HG03558 (cell line): Measurements from ENCODE around the gene PCDHGA9.

Experiments
- ATAC-seq: cut with Tn5 transposase; IDR thresholded peaks from one replicate; pipeline ENCODE4 v1.9.1; 2021; ENCODE audit warnings: moderate number of reproducible peaks; ENCODE audit not compliant: unreplicated experiment; ENCODE audit errors: extremely low read depth

The PCDHGA9 gene

DNA sequence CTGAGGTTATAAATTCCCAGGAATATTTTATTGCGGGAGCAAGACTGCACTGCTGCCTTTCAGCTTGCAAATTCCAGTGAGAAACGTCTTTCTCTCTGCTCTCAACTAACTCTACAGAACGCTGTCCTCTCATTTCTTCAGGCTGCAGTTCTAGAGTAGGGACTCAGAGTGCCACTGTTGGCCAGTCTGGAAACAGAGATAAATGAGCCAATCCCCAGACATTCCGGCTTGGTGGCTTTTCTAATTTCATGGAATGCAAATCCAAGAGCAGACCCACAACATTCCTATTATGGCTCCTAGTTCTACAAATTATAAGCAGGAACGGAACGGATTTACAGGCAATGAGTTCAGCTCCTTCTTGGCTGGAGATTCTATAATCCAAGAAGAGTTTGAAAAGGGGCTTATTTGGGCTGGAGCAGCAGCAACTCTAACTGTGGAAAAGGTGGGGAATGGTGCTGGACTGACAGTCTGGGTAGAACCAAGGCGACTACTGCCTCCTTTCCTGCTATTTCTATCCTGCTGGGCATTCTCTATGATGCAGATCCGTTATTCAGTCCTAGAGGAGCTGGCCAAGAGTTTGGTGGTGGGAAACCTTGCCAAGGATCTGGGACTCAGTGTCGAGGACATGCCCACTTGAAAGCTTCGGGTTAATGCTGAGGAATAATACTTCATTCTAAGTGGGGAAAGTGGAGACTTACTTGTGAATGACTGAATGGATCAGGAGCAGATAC lies 37.0 kb downstream of the PCDHGA9 start:
- no peak for ATAC-seq

DNA sequence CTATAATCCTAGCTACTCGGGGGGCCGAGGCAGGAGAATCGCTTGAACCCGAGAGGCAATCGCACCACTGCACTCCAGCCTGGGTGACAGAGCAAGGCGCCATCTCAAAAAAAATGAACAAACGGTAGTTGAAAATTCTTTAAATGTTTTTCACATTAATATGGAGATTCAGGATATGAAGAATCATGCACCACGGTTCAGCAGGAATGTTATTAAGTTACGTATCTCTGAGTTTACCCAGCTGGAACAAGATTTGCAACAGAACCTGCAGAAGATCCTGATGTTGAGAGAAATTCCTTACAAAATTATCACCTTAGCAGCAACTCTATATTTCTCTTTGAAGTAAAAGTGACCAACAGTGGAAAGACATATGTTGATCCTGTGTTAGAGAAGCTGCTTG lies 37.8 kb downstream of the PCDHGA9 start:
- no peak for ATAC-seq

DNA sequence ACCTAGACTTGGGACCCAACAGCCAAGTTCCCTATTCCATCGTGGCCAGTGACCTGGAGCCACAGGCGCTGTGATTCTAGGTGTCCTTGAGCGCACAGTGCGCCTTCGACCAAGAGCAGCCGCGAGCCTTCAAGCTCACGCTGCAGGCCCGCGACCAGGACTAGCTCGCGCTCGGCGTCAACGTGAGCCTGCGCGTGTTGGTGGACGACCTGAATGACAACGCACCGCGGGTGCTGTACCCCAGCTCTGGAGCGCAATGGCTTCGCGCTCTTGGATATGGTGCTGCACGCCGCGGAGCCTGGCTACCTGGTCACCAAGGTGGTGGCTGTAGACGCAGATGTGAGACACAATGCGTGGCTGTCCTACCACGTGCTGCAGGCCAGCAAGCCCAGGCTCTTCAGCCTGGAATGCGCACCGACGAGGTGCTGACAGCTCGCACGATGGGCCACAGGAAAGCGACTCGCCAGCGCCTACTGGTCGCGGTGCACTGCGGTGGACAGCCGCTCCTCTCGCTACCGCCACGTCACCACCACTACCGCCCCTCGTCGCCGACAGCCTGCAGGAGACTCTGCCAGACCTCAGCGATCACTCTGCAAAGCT lies 39.1 kb downstream of the PCDHGA9 start:
- no peak for ATAC-seq
